ENCODE data around the gene PLEKHG1.

DNA sequence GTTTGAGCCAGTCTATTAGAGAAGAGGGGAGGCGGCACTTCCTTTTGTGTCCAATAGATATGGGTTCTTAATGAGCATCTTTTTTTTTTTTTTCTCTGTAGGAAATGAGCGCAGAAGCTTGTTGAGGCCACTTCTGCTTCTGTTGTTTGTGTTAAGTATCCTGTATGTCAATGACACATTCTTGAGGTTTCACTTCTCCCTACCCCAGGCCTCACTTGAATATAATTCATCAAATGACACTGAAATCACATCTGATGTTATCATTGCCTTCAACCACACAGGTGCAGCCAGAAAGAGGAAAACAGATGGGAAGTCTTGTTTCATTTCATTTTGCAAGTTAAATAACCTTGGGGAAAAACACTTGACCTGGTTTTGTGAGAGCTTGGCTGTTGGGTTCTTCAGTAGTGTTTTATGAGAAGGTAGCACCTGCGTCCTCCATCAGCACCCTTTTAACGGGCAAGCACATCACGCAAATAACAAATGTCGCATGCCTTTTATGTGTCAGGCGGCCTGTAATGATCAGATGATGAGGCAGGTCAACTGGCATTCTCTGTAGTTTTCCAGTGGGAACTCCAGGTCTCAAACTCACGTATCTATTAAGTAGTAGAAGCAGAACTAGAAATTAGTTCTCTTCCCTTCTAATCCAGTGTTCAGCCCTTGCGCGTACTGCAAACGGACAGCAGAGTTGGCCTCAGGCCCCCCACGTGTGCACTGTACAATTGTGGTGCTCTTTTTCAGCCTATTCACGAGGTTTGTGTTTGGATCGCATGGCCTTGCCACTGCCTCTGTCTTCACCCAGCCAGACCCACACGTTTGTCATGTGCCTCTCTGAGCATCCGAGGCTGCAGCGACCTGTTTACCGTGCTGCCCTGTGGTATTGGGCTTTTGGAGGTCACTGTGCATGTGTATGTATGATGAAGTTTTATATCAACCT is 23.5 kb downstream of the PLEKHG1 start:
- TF ChIP-seq, protein P1, sequence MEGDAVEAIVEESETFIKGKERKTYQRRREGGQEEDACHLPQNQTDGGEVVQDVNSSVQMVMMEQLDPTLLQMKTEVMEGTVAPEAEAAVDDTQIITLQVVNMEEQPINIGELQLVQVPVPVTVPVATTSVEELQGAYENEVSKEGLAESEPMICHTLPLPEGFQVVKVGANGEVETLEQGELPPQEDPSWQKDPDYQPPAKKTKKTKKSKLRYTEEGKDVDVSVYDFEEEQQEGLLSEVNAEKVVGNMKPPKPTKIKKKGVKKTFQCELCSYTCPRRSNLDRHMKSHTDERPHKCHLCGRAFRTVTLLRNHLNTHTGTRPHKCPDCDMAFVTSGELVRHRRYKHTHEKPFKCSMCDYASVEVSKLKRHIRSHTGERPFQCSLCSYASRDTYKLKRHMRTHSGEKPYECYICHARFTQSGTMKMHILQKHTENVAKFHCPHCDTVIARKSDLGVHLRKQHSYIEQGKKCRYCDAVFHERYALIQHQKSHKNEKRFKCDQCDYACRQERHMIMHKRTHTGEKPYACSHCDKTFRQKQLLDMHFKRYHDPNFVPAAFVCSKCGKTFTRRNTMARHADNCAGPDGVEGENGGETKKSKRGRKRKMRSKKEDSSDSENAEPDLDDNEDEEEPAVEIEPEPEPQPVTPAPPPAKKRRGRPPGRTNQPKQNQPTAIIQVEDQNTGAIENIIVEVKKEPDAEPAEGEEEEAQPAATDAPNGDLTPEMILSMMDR (IDR thresholded peaks at IDR 0.05): no peak
- no peak for TF ChIP-seq POLR2A (IDR thresholded peaks at IDR 0.05)

All from testis (tissue), 2 donors.